Liver (tissue), 9 donors: ENCODE results near the gene CCDC9B. TPM values are rescaled to one million over a fixed set of nuclear protein-coding genes. Genes with fewer than 3 reads are reported as not detected.

Source experiments
- DNase-seq: peaks from one replicate; pipeline ENCODE4 v3.0.0-alpha.2; 2017; ENCODE audit warnings: low spot score
- H3K27ac ChIP-seq, 2 donors: one replicate each; pipeline ENCODE4 v1.7.0; 2013; ENCODE audit warnings: inconsistent platforms in 2 of 2, low read length in 2 of 2, control low read depth in 1 of 2, low read depth in 1 of 2, mild to moderate bottlenecking in 1 of 2
- H3K27me3 ChIP-seq, 4 donors: one replicate each; pipeline versions ENCODE4 v1.6.1 to v1.7.0; 2013; ENCODE audit warnings: low read length in 3 of 4, inconsistent platforms in 1 of 4, mild to moderate bottlenecking in 1 of 4, moderate library complexity in 1 of 4; ENCODE audit not compliant: control insufficient read depth in 4 of 4, insufficient read depth in 4 of 4
- H3K36me3 ChIP-seq, 4 donors: one replicate each; pipeline versions ENCODE4 v1.6.1 to v1.7.0; 2013; ENCODE audit warnings: low read length in 3 of 4, mild to moderate bottlenecking in 3 of 4, low read depth in 1 of 4, moderate library complexity in 1 of 4; ENCODE audit not compliant: control insufficient read depth in 4 of 4, insufficient read depth in 3 of 4
- H3K4me1 ChIP-seq, 4 donors: one replicate each; pipeline versions ENCODE4 v1.6.1 to v1.7.0; 2013; ENCODE audit warnings: low read length in 3 of 4, mild to moderate bottlenecking in 3 of 4, moderate library complexity in 1 of 4; ENCODE audit not compliant: control insufficient read depth in 4 of 4, insufficient read depth in 4 of 4
- H3K4me3 ChIP-seq, 3 donors: one replicate each; pipeline versions ENCODE4 v1.6.1 to v1.7.0; 2013; ENCODE audit warnings: low read length in 3 of 3, control low read depth in 1 of 3, low read depth in 1 of 3, mild to moderate bottlenecking in 1 of 3
- H3K9ac ChIP-seq, 2 donors: one replicate each; pipeline ENCODE4 v1.7.0; 2013; ENCODE audit warnings: low read length in 2 of 2, mild to moderate bottlenecking in 2 of 2, moderate library complexity in 2 of 2, control low read depth in 1 of 2, low read depth in 1 of 2
- H3K9me3 ChIP-seq, 4 donors: one replicate each; pipeline versions ENCODE4 v1.6.1 to v1.7.0; 2013; ENCODE audit warnings: low read length in 3 of 4; ENCODE audit not compliant: control insufficient read depth in 4 of 4
- EGR1 ChIP-seq, 2 donors: IDR thresholded peaks; 2 replicates each; pipeline ENCODE4 v1.6.1; 2016 to 2018; ENCODE audit warnings: antibody characterized with exemption in 2 of 2, low read depth in 2 of 2
- FOXA1 ChIP-seq: IDR thresholded peaks from 2 replicates; pipeline ENCODE4 v1.6.1; 2016; ENCODE audit warnings: antibody characterized with exemption
- FOXA2 ChIP-seq: IDR thresholded peaks from 2 replicates; pipeline ENCODE4 v1.6.1; 2016; ENCODE audit warnings: antibody characterized with exemption
- GABPA ChIP-seq, 2 donors: IDR thresholded peaks in 1 of 2; conservative IDR thresholded peaks in 1 of 2; 2 replicates each; pipeline ENCODE4 v1.6.1; 2016; ENCODE audit warnings: antibody characterized with exemption in 2 of 2, mild to moderate bottlenecking in 1 of 2, moderate library complexity in 1 of 2
- HNF4A ChIP-seq, 2 donors: conservative IDR thresholded peaks; 2 replicates each; pipeline ENCODE4 v1.6.1; 2016; ENCODE audit warnings: antibody characterized with exemption in 2 of 2, mild to moderate bottlenecking in 2 of 2
- HNF4G ChIP-seq: IDR thresholded peaks from 2 replicates; pipeline ENCODE4 v1.6.1; 2016; ENCODE audit warnings: antibody characterized with exemption
- JUND ChIP-seq, 2 donors: IDR thresholded peaks; 2 replicates each; pipeline ENCODE4 v1.6.1; 2016; ENCODE audit warnings: antibody characterized with exemption in 2 of 2
- NR2F2 ChIP-seq: IDR thresholded peaks from 2 replicates; pipeline ENCODE4 v1.6.1; 2016; ENCODE audit warnings: antibody characterized with exemption
- RAD21 ChIP-seq, 2 donors: IDR thresholded peaks; 2 replicates each; pipeline ENCODE4 v1.6.1; 2016; ENCODE audit warnings: antibody characterized with exemption in 2 of 2, mild to moderate bottlenecking in 2 of 2
- RXRA ChIP-seq, 2 donors: IDR thresholded peaks; 2 replicates each; pipeline ENCODE4 v1.6.1; 2017 to 2018; ENCODE audit warnings: antibody characterized with exemption in 2 of 2, mild to moderate bottlenecking in 1 of 2
- SP1 ChIP-seq: IDR thresholded peaks from 2 replicates; pipeline ENCODE4 v1.6.1; 2018; ENCODE audit warnings: antibody characterized with exemption, mild to moderate bottlenecking
- TAF1 ChIP-seq: conservative IDR thresholded peaks from 2 replicates; pipeline ENCODE4 v1.6.1; 2016; ENCODE audit warnings: antibody characterized with exemption, mild to moderate bottlenecking
- YY1 ChIP-seq: IDR thresholded peaks from 2 replicates; pipeline ENCODE4 v1.6.1; 2016; ENCODE audit warnings: antibody characterized with exemption, mild to moderate bottlenecking
- WGBS: extraction: QIAGEN DNeasy Blood & Tissue Kit; methylation state at CpG from one replicate; pipeline ENCODE4 v1.1.7; 2013; 5-methylcytosine and 5-hydroxymethylcytosine counted together
- polyA plus RNA-seq, 2 donors: library from polyadenylated mRNA; stranded (reverse) in 1 of 2; unstranded in 1 of 2; fragments of 200-250 nt in 1 of 2; fragments of >200 nt in 1 of 2; fragmentation: Nextera tagmentation in 1 of 2; extraction: Ambion mirVana in 1 of 2; gene quantifications; one replicate each; pipeline versions ENCODE4 v1.2.1 to v1.2.3, GENCODE V29; 2013 to 2015
- total RNA-seq, 2 donors: library from RNA; depleted of rRNA; stranded (reverse); fragments of >200 nt; gene quantifications; one replicate each; pipeline ENCODE4 v1.2.3, GENCODE V29; 2014
- TF ChIP-seq, protein P1 (sequence below): IDR thresholded peaks from 2 replicates; pipeline ENCODE4 v1.6.1; 2016; ENCODE audit warnings: antibody characterized with exemption
- TF ChIP-seq, protein P2 (sequence below): fragments of 150-350 bp; IDR thresholded peaks from 2 replicates; pipeline ENCODE4 v1.5.1; 2017; ENCODE audit warnings: improper control_type of control experiment, low read depth, low read length; ENCODE audit not compliant: missing input control
- TF ChIP-seq, protein P3 (sequence below): IDR thresholded peaks from 2 replicates; pipeline ENCODE4 v1.6.1; 2016; ENCODE audit warnings: antibody characterized with exemption
- TF ChIP-seq, protein P4 (sequence below): IDR thresholded peaks from 2 replicates; pipeline ENCODE4 v1.6.1; 2016; ENCODE audit warnings: antibody characterized with exemption
- TF ChIP-seq, protein P5 (sequence below): IDR thresholded peaks from 2 replicates; pipeline ENCODE4 v1.6.1; 2016; ENCODE audit warnings: antibody characterized with exemption, mild to moderate bottlenecking
- donor health status: healthy.
- donor health status: healthy.
- donor health status: healthy.
- donor health status: healthy.
- donor health status: healthy.

The CCDC9B gene
- total and polyA plus RNA-seq, 4 donors, result 0.43 to 4.4 (median 0.73) TPM

DNA sequence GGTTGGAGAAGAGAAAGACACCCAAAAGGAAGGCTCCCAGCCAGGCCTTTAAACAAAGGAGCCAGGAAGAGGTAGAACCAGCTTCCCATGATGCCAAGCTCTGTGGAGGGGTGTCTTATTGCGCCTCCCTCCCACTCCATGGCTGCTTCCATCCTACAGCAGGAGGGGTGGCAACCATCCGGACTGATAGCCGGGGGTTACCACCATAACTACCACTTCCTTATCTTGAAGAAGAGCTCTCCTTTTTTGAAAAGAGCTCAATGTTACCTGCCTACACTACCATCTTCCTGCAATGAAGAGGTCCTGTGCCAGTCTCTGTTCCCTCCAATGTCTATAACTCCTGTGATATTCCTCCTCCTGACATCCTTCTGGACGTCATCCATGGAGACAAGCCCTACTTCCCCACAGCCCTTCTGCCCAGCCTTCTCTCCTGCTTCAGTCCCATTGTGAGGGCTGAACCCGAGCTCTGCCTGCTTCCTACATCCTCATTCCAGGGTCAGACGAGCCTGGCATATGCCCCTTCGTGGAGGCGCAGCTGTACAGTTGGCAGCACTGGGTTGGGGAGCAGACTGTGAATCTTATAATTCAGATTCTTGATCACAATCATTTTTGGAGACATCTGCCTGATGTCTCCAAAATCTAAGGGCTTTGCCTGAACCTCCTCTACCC, 8.5 kb downstream of the CCDC9B start:
- 74% methylated on average over 8 of the region's 8 CpGs for WGBS
- Histone ChIP-seq H3K27ac (no peak overlapping the region), H3K27me3 (no peaks in the 10 kb centered on the region), H3K9ac (no peak overlapping the region), H3K36me3 (no peaks in the 10 kb centered on the region), H3K9me3 (no peaks in the 10 kb centered on the region), H3K4me1 (peaks cover 0 to 14% (median 2%) of the 10 kb centered on the region in 4 donors), H3K4me3 (no peak overlapping the region)
- no peak for DNase-seq
- TF ChIP-seq FOXA2 (no peak), GABPA (IDR thresholded peaks at IDR 0.05 in 1 of 2, conservative IDR thresholded peaks at IDR 0.05 in 1 of 2) (no peak), YY1 (no peak), HNF4G (no peak), HNF4A (conservative IDR thresholded peaks at IDR 0.05) (no peak)
- TF ChIP-seq, protein P1, sequence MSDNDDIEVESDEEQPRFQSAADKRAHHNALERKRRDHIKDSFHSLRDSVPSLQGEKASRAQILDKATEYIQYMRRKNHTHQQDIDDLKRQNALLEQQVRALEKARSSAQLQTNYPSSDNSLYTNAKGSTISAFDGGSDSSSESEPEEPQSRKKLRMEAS, result no peak

DNA sequence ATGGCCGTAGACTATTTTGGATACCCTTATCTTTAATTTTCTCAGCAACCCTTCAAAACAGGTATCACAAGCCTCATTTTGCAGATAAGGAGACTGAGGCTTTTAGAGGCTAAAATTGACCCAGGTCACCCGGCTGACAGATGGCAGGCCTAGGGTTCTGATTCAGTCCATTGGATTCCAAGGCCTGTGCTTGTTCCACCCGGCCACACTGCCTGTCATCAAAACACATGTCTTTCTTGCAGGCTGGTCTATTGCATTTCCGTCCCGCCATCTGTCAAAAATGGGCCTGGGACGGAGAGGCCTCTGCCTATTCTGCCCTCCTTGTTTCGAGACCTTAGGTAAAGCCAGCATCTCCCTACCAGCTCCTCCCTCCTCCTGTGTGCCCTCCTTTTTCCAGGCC, 9.1 kb downstream of the CCDC9B start:
- no peak for DNase-seq
- Histone ChIP-seq H3K4me3 (no peak overlapping the region), H3K36me3 (no peaks in the 10 kb centered on the region), H3K9me3 (no peaks in the 10 kb centered on the region), H3K27me3 (no peaks in the 10 kb centered on the region), H3K4me1 (peaks cover 0 to 14% (median 2%) of the 10 kb centered on the region in 4 donors), H3K27ac (no peak overlapping the region), H3K9ac (no peak overlapping the region)
- TF ChIP-seq, protein P2, sequence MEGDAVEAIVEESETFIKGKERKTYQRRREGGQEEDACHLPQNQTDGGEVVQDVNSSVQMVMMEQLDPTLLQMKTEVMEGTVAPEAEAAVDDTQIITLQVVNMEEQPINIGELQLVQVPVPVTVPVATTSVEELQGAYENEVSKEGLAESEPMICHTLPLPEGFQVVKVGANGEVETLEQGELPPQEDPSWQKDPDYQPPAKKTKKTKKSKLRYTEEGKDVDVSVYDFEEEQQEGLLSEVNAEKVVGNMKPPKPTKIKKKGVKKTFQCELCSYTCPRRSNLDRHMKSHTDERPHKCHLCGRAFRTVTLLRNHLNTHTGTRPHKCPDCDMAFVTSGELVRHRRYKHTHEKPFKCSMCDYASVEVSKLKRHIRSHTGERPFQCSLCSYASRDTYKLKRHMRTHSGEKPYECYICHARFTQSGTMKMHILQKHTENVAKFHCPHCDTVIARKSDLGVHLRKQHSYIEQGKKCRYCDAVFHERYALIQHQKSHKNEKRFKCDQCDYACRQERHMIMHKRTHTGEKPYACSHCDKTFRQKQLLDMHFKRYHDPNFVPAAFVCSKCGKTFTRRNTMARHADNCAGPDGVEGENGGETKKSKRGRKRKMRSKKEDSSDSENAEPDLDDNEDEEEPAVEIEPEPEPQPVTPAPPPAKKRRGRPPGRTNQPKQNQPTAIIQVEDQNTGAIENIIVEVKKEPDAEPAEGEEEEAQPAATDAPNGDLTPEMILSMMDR, result no peak
- TF ChIP-seq HNF4A (conservative IDR thresholded peaks at IDR 0.05) (no peak), RXRA (IDR thresholded peaks at IDR 0.05) (no peak), YY1 (no peak), NR2F2 (no peak), TAF1 (no peak), EGR1 (IDR thresholded peaks at IDR 0.05; ENCODE audit: low read depth in 2 of 2) (no peak), RAD21 (IDR thresholded peaks at IDR 0.05) (no peak), GABPA (IDR thresholded peaks at IDR 0.05 in 1 of 2, conservative IDR thresholded peaks at IDR 0.05 in 1 of 2) (no peak), JUND (IDR thresholded peaks at IDR 0.05) (no peak), FOXA1 (no peak), HNF4G (no peak), SP1 (no peak), FOXA2 (no peak)
- TF ChIP-seq, protein P3, sequence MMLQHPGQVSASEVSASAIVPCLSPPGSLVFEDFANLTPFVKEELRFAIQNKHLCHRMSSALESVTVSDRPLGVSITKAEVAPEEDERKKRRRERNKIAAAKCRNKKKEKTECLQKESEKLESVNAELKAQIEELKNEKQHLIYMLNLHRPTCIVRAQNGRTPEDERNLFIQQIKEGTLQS, result no peak
- TF ChIP-seq, protein P4, sequence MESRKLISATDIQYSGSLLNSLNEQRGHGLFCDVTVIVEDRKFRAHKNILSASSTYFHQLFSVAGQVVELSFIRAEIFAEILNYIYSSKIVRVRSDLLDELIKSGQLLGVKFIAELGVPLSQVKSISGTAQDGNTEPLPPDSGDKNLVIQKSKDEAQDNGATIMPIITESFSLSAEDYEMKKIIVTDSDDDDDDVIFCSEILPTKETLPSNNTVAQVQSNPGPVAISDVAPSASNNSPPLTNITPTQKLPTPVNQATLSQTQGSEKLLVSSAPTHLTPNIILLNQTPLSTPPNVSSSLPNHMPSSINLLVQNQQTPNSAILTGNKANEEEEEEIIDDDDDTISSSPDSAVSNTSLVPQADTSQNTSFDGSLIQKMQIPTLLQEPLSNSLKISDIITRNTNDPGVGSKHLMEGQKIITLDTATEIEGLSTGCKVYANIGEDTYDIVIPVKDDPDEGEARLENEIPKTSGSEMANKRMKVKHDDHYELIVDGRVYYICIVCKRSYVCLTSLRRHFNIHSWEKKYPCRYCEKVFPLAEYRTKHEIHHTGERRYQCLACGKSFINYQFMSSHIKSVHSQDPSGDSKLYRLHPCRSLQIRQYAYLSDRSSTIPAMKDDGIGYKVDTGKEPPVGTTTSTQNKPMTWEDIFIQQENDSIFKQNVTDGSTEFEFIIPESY, result no peak
- TF ChIP-seq, protein P1, result no peak
- TF ChIP-seq, protein P5, sequence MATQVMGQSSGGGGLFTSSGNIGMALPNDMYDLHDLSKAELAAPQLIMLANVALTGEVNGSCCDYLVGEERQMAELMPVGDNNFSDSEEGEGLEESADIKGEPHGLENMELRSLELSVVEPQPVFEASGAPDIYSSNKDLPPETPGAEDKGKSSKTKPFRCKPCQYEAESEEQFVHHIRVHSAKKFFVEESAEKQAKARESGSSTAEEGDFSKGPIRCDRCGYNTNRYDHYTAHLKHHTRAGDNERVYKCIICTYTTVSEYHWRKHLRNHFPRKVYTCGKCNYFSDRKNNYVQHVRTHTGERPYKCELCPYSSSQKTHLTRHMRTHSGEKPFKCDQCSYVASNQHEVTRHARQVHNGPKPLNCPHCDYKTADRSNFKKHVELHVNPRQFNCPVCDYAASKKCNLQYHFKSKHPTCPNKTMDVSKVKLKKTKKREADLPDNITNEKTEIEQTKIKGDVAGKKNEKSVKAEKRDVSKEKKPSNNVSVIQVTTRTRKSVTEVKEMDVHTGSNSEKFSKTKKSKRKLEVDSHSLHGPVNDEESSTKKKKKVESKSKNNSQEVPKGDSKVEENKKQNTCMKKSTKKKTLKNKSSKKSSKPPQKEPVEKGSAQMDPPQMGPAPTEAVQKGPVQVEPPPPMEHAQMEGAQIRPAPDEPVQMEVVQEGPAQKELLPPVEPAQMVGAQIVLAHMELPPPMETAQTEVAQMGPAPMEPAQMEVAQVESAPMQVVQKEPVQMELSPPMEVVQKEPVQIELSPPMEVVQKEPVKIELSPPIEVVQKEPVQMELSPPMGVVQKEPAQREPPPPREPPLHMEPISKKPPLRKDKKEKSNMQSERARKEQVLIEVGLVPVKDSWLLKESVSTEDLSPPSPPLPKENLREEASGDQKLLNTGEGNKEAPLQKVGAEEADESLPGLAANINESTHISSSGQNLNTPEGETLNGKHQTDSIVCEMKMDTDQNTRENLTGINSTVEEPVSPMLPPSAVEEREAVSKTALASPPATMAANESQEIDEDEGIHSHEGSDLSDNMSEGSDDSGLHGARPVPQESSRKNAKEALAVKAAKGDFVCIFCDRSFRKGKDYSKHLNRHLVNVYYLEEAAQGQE, result no peak
- WGBS, result 96% methylated on average over 7 of the region's 7 CpGs
